ENCODE measurements around the gene RERE. TPM values are rescaled to one million over a fixed set of nuclear protein-coding genes. Genes with fewer than 3 reads are reported as not detected.

Gene RERE
- total and polyA plus RNA-seq, 12 donors: 46.5 to 163 (median 139) TPM

- Histone ChIP-seq H3K4me1 (peaks cover 23 to 64% (median 49%) of the 10 kb centered on the region in 9 donors), H3K27me3 (no peaks in the 10 kb centered on the region), H3K9me3 (no peaks in the 10 kb centered on the region), H3K36me3 (peaks cover 0 to 97% (median 68%) of the 10 kb centered on the region in 9 donors), H3K4me3 (no peak overlapping the region), H3K27ac (peak overlapping the region in 4 of 10 donors; percentile 5 to 59 (median 39))
- intact Hi-C loops (cut with DNase I): loop anchor here in 5 of 10 donors (5.0 to 10.0 kb wide), 4 partner anchors 42 to 345 kb away; no protein-coding TSS in a partner anchor
- 94 to 95% methylated on average over 42 to 44 of the region's 44 CpGs for WGBS, 2 donors
- no peak for ATAC-seq
- TF ChIP-seq CTCF (IDR thresholded peaks at IDR 0.05): no peak
- no peak for DNase-seq
Measured at GRCh38 chr1:8359617-8360481, 457.6 kb downstream of the RERE start.

- DNase-seq: no peak
- intact Hi-C loops (cut with DNase I): loop anchor here in 3 of 10 donors (10.0 kb wide), 3 partner anchors 56 to 346 kb away; no protein-coding TSS in a partner anchor
- Histone ChIP-seq H3K27ac (peak overlapping the region in 4 of 10 donors; percentile 5 to 59 (median 39)), H3K27me3 (no peaks in the 10 kb centered on the region), H3K4me1 (peaks cover 17 to 59% (median 44%) of the 10 kb centered on the region in 9 donors), H3K4me3 (no peak overlapping the region), H3K36me3 (peaks cover 0 to 97% (median 76%) of the 10 kb centered on the region in 9 donors), H3K9me3 (no peaks in the 10 kb centered on the region)
- no peak for ATAC-seq
- WGBS, 2 donors: 87 to 90% methylated on average over 26 of the region's 26 CpGs
- no peak for TF ChIP-seq CTCF (IDR thresholded peaks at IDR 0.05)
Measured at GRCh38 chr1:8358897-8359616, 458.4 kb downstream of the RERE start.

- no peak overlapping the region for H3K4me3 ChIP-seq
- H3K36me3 ChIP-seq: peaks cover 0 to 98% (median 78%) of the 10 kb centered on the region in 9 donors
- 94 to 96% methylated on average over 46 of the region's 46 CpGs for WGBS, 2 donors
- peak overlapping the region in 7 of 10 donors; percentile 18 to 93 (median 49) for H3K27ac ChIP-seq
- no peak for ATAC-seq
- no peaks in the 10 kb centered on the region for H3K9me3 ChIP-seq
- peaks cover 20 to 59% (median 44%) of the 10 kb centered on the region in 9 donors for H3K4me1 ChIP-seq
- TF ChIP-seq CTCF (IDR thresholded peaks at IDR 0.05): no peak
- intact Hi-C loops (cut with DNase I): loop anchor here in 3 of 10 donors (10.0 kb wide), 3 partner anchors 56 to 346 kb away; no protein-coding TSS in a partner anchor
- DNase-seq: no peak
- H3K27me3 ChIP-seq: no peaks in the 10 kb centered on the region
Measured at GRCh38 chr1:8358241-8358896, 459.1 kb downstream of the RERE start.
